ENCODE measurements around the gene PRKCD. TPM values are rescaled to one million over a fixed set of nuclear protein-coding genes. Genes with fewer than 3 reads are reported as not detected.

The PRKCD gene
- total RNA-seq, 2 experiments from 2014 or later, result 18.7 to 21.5 TPM

GRCh38 chr3:53147151-53147902 lies 13.7 kb upstream of the PRKCD start:
- CTCF ChIA-PET, result interaction anchor here (0.8 to 2.5 kb wide), 4 partner anchors 13 to 49 kb away, joined by 3 to 15 read pairs (median 4); no protein-coding TSS in a partner anchor
- POLR2A ChIA-PET, result no interaction called here
- no peaks in the 10 kb centered on the region for H3K36me3 Mint-ChIP-seq (ENCODE audit: low read depth)
- DNase-seq (no peak), ATAC-seq (no peak)
- H3K27me3 Mint-ChIP-seq, result no peaks in the 10 kb centered on the region
- intact Hi-C loops (cut with micrococcal nuclease), result no loop called here
- H3K4me1 Mint-ChIP-seq (ENCODE audit: low read depth), result no peaks in the 10 kb centered on the region
- H3K27ac Mint-ChIP-seq, result no peak overlapping the region
- no peak for TF ChIP-seq CTCF (IDR thresholded peaks at IDR 0.05)
- H3K4me3 Mint-ChIP-seq, result no peak overlapping the region
- H3K9me3 Mint-ChIP-seq, result no peaks in the 10 kb centered on the region

- Mint-ChIP-seq H3K27me3 (no peaks in the 10 kb centered on the region), H3K9me3 (no peaks in the 10 kb centered on the region), H3K36me3 (ENCODE audit: low read depth) (no peaks in the 10 kb centered on the region), H3K4me1 (ENCODE audit: low read depth) (no peaks in the 10 kb centered on the region), H3K4me3 (no peak overlapping the region), H3K27ac (no peak overlapping the region)
- ATAC-seq (no peak), DNase-seq (no peak)
- intact Hi-C loops (cut with micrococcal nuclease), result no loop called here
- POLR2A ChIA-PET, result no interaction called here
- TF ChIP-seq CTCF (IDR thresholded peaks at IDR 0.05), result no peak
- CTCF ChIA-PET, result interaction anchor here (0.8 to 2.5 kb wide), 3 partner anchors 14 to 47 kb away, joined by 3 to 15 read pairs (median 4); no protein-coding TSS in a partner anchor
Observed at GRCh38 chr3:53147903-53148400, 13.1 kb upstream of the PRKCD start.

- ATAC-seq (no peak), DNase-seq (no peak)
- H3K4me1 Mint-ChIP-seq (ENCODE audit: low read depth), result no peaks in the 10 kb centered on the region
- no peaks in the 10 kb centered on the region for H3K36me3 Mint-ChIP-seq (ENCODE audit: low read depth)
- peaks cover 4% of the 10 kb centered on the region for H3K27me3 Mint-ChIP-seq
- intact Hi-C loops (cut with micrococcal nuclease), result no loop called here
- TF ChIP-seq CTCF (IDR thresholded peaks at IDR 0.05), result no peak
- ChIA-PET POLR2A (interaction anchor here (0.9 kb wide), 1 partner anchor 10 kb away, joined by 3 read pairs; no protein-coding TSS in a partner anchor), CTCF (interaction anchor here (1.0 to 1.7 kb wide), 3 partner anchors 11 to 47 kb away, joined by 3 to 4 read pairs (median 3); partner anchors contain the start of gene PRKCD)
- no peak overlapping the region for H3K4me3 Mint-ChIP-seq
- H3K9me3 Mint-ChIP-seq, result no peaks in the 10 kb centered on the region
- no peak overlapping the region for H3K27ac Mint-ChIP-seq
Observed at GRCh38 chr3:53149006-53149690, 11.9 kb upstream of the PRKCD start.

- H3K36me3 Mint-ChIP-seq (ENCODE audit: low read depth), result no peaks in the 10 kb centered on the region
- intact Hi-C loops (cut with micrococcal nuclease), result no loop called here
Observed at GRCh38 chr3:53149699-53150098, 11.3 kb upstream of the PRKCD start.

More at GRCh38 chr3:53149699-53150098, 11.3 kb upstream of the PRKCD start:
- H3K27ac Mint-ChIP-seq, result no peak overlapping the region
- TF ChIP-seq CTCF (IDR thresholded peaks at IDR 0.05), result no peak
- H3K27me3 Mint-ChIP-seq, result peaks cover 7% of the 10 kb centered on the region
- H3K4me1 Mint-ChIP-seq (ENCODE audit: low read depth), result no peaks in the 10 kb centered on the region
- ChIA-PET CTCF (interaction anchor here (1.0 to 1.2 kb wide), 2 partner anchors 11 to 47 kb away, joined by 3 read pairs; partner anchors contain the start of gene PRKCD), POLR2A (interaction anchor here (0.9 kb wide), 1 partner anchor 9 kb away, joined by 3 read pairs; no protein-coding TSS in a partner anchor)
- H3K4me3 Mint-ChIP-seq, result no peak overlapping the region
- H3K9me3 Mint-ChIP-seq, result no peaks in the 10 kb centered on the region
- DNase-seq (no peak), ATAC-seq (no peak)
